Measurements from ENCODE around the gene GORASP2. TPM values are rescaled to one million over a fixed set of nuclear protein-coding genes. Genes with fewer than 3 reads are reported as not detected.
"Not testable (repeated sequence)": the region's sequence is repeated elsewhere in the genome, so short reads cannot be mapped to it uniquely, and the experiment has no call there.

GORASP2 gene
- total RNA-seq, 2 experiments from 2014 or later, result 68.4 to 70.6 TPM

DNA sequence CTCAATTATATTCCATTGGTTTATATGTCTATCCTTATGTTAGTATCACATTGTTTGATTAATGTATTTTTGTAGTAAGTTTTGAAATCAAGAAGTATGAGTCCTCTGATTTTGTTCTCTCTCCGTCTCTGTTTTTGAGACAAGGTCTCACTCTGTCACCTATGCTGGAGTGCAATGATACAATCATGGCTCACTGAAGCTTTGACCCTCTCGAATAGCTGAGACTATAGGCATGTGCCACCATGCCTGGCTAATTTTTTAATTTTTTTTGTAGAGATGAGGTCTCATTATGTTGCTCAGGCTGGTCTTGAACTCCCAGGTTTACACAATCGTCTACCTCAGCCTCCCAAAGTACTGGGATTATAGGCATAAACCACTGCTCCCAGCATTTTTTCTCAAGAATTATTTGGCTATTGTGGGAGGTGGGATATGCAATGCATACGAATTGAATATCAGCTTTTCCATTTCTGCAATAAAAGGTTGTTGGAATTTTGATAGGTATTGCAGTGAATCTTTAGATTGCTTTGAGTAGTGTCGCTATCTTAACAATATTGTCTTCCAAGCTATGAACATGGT, 17.7 kb upstream of the GORASP2 start:
- DNase-seq (no peak), ATAC-seq (no peak)
- Mint-ChIP-seq H3K4me3 (no peak overlapping the region), H3K4me1 (ENCODE audit: low read depth) (no peaks in the 10 kb centered on the region), H3K9me3 (peaks cover 38% of the 10 kb centered on the region), H3K27me3 (no peaks in the 10 kb centered on the region), H3K36me3 (ENCODE audit: low read depth) (peaks cover 13% of the 10 kb centered on the region), H3K27ac (no peak overlapping the region)
- intact Hi-C loops (cut with micrococcal nuclease), result no loop called here
- CTCF ChIA-PET, result no interaction called here
- POLR2A ChIA-PET, result no interaction called here
- TF ChIP-seq, protein P1, sequence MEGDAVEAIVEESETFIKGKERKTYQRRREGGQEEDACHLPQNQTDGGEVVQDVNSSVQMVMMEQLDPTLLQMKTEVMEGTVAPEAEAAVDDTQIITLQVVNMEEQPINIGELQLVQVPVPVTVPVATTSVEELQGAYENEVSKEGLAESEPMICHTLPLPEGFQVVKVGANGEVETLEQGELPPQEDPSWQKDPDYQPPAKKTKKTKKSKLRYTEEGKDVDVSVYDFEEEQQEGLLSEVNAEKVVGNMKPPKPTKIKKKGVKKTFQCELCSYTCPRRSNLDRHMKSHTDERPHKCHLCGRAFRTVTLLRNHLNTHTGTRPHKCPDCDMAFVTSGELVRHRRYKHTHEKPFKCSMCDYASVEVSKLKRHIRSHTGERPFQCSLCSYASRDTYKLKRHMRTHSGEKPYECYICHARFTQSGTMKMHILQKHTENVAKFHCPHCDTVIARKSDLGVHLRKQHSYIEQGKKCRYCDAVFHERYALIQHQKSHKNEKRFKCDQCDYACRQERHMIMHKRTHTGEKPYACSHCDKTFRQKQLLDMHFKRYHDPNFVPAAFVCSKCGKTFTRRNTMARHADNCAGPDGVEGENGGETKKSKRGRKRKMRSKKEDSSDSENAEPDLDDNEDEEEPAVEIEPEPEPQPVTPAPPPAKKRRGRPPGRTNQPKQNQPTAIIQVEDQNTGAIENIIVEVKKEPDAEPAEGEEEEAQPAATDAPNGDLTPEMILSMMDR (IDR thresholded peaks at IDR 0.05), result no peak

DNA sequence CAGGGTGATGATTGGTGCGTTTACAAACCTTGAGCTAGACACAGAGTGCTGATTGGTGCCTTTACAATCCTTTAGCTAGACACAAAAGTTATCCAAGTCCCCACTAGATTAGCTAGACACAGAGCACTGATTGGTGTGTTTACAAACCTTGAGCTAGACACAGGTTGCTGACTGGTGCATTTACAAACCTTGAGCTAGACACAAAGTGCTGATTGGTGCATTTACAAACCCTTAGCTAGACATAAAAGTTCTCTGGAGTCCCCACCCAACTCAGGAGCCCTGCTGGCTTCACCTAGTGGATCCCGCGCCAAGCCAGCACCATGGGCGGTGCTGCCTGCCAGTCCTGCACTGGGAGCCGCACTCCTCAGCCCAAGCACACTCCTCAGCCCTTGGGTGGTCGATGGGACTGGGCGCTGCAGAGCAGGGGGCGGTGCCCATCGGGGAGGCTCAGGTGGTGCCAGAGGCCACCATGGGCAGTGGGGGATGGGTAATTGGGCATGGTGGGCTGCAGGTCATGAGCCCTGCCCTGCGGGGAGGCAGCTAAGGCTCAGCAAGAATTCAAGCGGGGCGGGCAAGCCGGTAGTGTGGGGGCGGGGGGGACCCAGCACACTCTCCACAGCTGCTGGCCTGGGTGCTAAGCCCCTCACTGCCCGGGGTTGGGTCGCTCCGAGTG, 13.9 kb upstream of the GORASP2 start:
- H3K27ac Mint-ChIP-seq; H3K4me1 Mint-ChIP-seq (ENCODE audit: low read depth); H3K4me3 Mint-ChIP-seq; intact Hi-C loops (cut with micrococcal nuclease); H3K27me3 Mint-ChIP-seq; DNase-seq; ATAC-seq: not testable (repeated sequence)
- ChIA-PET POLR2A (interaction anchor here (1.4 kb wide), 1 partner anchor 11 kb away, joined by 3 read pairs; no protein-coding TSS in a partner anchor), CTCF (interaction anchor here (1.5 kb wide), 1 partner anchor 13 kb away, joined by 6 read pairs; the partner anchor contains the start of gene GORASP2)
- H3K9me3 Mint-ChIP-seq, result peaks cover 38% of the 10 kb centered on the region
- H3K36me3 Mint-ChIP-seq (ENCODE audit: low read depth), result peaks cover 16% of the 10 kb centered on the region

DNA sequence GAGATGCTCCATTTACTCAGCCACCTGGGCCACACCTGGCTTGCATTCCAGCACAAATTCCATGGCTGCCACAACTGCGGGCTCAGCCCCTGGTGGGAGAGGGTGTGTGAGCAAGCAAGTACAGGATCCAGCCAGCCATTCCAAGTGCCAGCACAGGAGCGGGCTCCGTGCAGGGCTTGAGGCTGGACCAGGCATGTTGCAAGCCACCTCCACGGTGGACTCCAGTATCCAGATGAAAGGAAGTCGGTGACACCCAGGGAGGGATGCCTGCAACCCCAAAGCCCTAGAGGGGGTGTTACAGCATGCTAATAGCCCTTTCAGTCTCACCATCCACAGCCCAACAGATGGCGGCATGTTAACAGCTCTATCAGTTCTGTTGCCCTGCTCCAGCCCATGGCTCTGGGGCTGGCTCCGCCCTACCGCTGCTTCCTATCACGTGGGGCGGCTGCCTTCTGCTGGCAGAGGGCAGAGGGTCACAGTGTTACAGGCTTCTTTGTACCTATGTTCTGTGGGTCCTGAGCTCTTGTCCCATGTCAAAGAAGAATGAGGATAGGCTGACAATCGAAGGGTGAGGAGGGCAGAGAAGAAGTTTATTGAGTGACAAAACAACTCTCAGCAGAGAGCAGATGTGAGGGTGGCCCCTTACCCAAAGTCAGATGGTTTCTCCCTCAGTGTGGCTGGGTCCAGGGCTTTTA, 11.7 kb upstream of the GORASP2 start:
- Mint-ChIP-seq H3K4me3 (no peak overlapping the region), H3K4me1 (ENCODE audit: low read depth) (no peaks in the 10 kb centered on the region), H3K27me3 (no peaks in the 10 kb centered on the region), H3K9me3 (peaks cover 27% of the 10 kb centered on the region), H3K27ac (no peak overlapping the region), H3K36me3 (ENCODE audit: low read depth) (peaks cover 16% of the 10 kb centered on the region)
- ATAC-seq (no peak), DNase-seq (no peak)
- intact Hi-C loops (cut with micrococcal nuclease), result no loop called here
- POLR2A ChIA-PET, result interaction anchor here (1.5 kb wide), 1 partner anchor 12 kb away, joined by 6 read pairs; the partner anchor contains the start of gene GORASP2
- TF ChIP-seq, protein P1 (IDR thresholded peaks at IDR 0.05), result no peak
- CTCF ChIA-PET, result interaction anchor here (1.0 kb wide), 1 partner anchor 11 kb away, joined by 4 read pairs; the partner anchor contains the start of gene GORASP2

DNA sequence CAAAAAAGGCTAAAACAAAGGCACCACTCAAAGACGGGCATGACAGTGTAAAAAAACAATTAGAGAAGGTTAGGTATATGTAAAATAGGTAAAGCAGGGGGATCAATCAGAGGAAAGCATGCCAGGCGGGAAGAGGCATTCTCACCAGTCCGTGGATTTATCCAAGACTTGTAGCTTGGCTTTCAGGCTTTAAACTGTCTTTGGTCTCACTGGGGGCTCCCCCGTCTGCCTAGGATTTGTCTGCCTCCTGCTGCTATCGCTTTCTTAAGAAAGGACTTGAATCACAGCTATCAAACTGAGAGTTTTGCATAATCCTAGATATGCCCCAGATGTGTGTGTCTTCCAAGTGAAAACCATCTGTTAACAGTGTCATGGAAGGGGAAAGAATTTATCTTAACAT, 11.1 kb upstream of the GORASP2 start:
- ChIA-PET CTCF (interaction anchor here (1.0 kb wide), 1 partner anchor 11 kb away, joined by 4 read pairs; the partner anchor contains the start of gene GORASP2), POLR2A (interaction anchor here (1.5 kb wide), 1 partner anchor 12 kb away, joined by 6 read pairs; the partner anchor contains the start of gene GORASP2)
- Mint-ChIP-seq H3K36me3 (ENCODE audit: low read depth) (peaks cover 13% of the 10 kb centered on the region), H3K9me3 (peaks cover 24% of the 10 kb centered on the region), H3K4me3 (no peak overlapping the region), H3K27ac (no peak overlapping the region), H3K4me1 (ENCODE audit: low read depth) (no peaks in the 10 kb centered on the region), H3K27me3 (no peaks in the 10 kb centered on the region)
- intact Hi-C loops (cut with micrococcal nuclease), result no loop called here
- TF ChIP-seq, protein P1 (IDR thresholded peaks at IDR 0.05), result no peak
- DNase-seq, result no peak
- no peak for ATAC-seq

DNA sequence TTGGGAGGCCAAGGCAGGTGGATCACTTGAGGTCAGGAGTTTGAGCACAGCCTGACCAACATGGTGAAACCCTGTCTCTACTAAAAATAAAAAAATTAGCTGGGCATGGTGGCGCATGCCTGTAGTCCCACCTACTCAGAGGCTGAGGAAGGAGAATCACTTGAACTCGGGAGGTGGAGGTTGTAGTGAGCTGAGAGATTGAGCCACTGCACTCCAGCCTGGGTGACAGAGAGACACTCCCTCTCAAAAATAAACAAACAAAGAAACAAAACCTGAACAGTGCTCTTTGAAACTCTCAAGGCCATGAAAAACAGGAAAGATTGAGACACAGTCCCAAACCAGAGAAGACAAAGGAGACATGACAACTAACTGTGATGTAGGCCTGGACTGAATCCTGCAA, 7.2 kb upstream of the GORASP2 start:
- H3K4me1 Mint-ChIP-seq (ENCODE audit: low read depth); intact Hi-C loops (cut with micrococcal nuclease): not testable (repeated sequence)
- CTCF ChIA-PET, result interaction anchor here (1.8 kb wide), 1 partner anchor 36 kb away, joined by 5 read pairs; no protein-coding TSS in a partner anchor

More for the DNA sequence above, 7.2 kb upstream of the GORASP2 start:
- H3K27me3 Mint-ChIP-seq; H3K9me3 Mint-ChIP-seq; H3K4me3 Mint-ChIP-seq; H3K36me3 Mint-ChIP-seq (ENCODE audit: low read depth); DNase-seq; ATAC-seq; H3K27ac Mint-ChIP-seq: not testable (repeated sequence)
- POLR2A ChIA-PET, result interaction anchor here (0.6 kb wide), 1 partner anchor 95 kb away, joined by 4 read pairs; no protein-coding TSS in a partner anchor

Data from activated CD8-positive, alpha-beta T cell treated with anti-CD3 and anti-CD28 coated beads for 36 hours (primary cell).